Ovary (tissue), 9 donors: ENCODE results near the gene ZBED1. TPM values are rescaled to one million over a fixed set of nuclear protein-coding genes. Genes with fewer than 3 reads are reported as not detected.
"Not testable (repeated sequence)": the region's sequence is repeated elsewhere in the genome, so short reads cannot be mapped to it uniquely, and the experiment has no call there.

Experiments
- DNase-seq, 5 donors: peaks; one replicate each; pipeline ENCODE4 v3.0.0-alpha.2; 2019 to 2020
- H3K27ac ChIP-seq, 2 donors: fragments of 200-600 bp; one replicate each; pipeline versions ENCODE4 v1.5.1 to v1.8.0; 2019 to 2022
- H3K27me3 ChIP-seq: fragments of 200-600 bp; one replicate; pipeline ENCODE4 v1.8.0; 2022
- H3K36me3 ChIP-seq: fragments of 200-600 bp; sonication (generic); one replicate; pipeline ENCODE4 v1.5.1; 2019
- H3K4me1 ChIP-seq: one replicate; pipeline ENCODE4 v1.8.1; 2013; ENCODE audit warnings: mild to moderate bottlenecking, moderate library complexity; ENCODE audit not compliant: insufficient read depth
- H3K4me3 ChIP-seq: fragments of 200-600 bp; sonication (generic); one replicate; pipeline ENCODE4 v1.5.1; 2017
- H3K9me3 ChIP-seq, 2 donors: fragments of 200-600 bp in 1 of 2; sonication (generic) in 1 of 2; one replicate each; pipeline versions ENCODE4 v1.5.1 to v1.8.1; 2013 to 2019; ENCODE audit warnings: mild to moderate bottlenecking in 1 of 2, moderate library complexity in 1 of 2
- CTCF ChIP-seq, 3 donors: fragments of 450-650 bp in 2 of 3; fragments of 200-600 bp in 1 of 3; IDR thresholded peaks; one replicate each; pipeline versions ENCODE4 v1.5.1 to v1.8.0; 2016 to 2022; ENCODE audit warnings: antibody characterized with exemption in 3 of 3, mild to moderate bottlenecking in 1 of 3
- EP300 ChIP-seq: sonication (generic); formaldehyde crosslinking; IDR thresholded peaks from one replicate; pipeline ENCODE4 v1.6.1; 2017; ENCODE audit warnings: antibody characterized with exemption
- POLR2A ChIP-seq: fragments of 450-650 bp; IDR thresholded peaks from one replicate; pipeline ENCODE4 v1.6.1; 2017; ENCODE audit warnings: antibody characterized with exemption, mild to moderate bottlenecking, moderate library complexity
- WGBS, 3 donors: extraction: QIAGEN DNeasy Blood & Tissue Kit in 1 of 3; methylation state at CpG; one replicate each; pipeline versions ENCODE4 v1.1.5 to v1.1.7; 2013 to 2017; 5-methylcytosine and 5-hydroxymethylcytosine counted together
- intact Hi-C, 4 donors: fragments of 100-400 bp; cut with DNase I; formaldehyde crosslinking; loops; one replicate each; pipeline versions ENCODE4 v1.11.0 to v1.15.1; 2022 to 2023
- polyA plus RNA-seq, 2 donors: library from polyadenylated mRNA; stranded (reverse); fragments of 200-250 nt in 1 of 2; fragments of 350-450 nt in 1 of 2; fragmentation: Illumina TruSeq in 1 of 2; extraction: RNeasy Lipid Tissue Mini Kit (QIAGEN cat#74804) in 1 of 2; gene quantifications; one replicate each; pipeline ENCODE4 v1.2.3, GENCODE V29; 2013 to 2014
- total RNA-seq, 7 donors: library from RNA; depleted of rRNA in 2 of 7; stranded (reverse); fragments of >200 nt in 2 of 7; fragmentation: NEBNext Ultra II Directional in 3 of 7; extraction: Animal tissue kit (Norgen Biotek cat#: 25700) in 3 of 7; gene quantifications; one replicate each; pipeline versions ENCODE4 v1.1.0 to v1.2.4, GENCODE V29; 2016 to 2023
- donor health status: DM: no; HTN: no; CAD: no; lungs with moderate emphysema.
- donor health status: DM: no; HTN: no; CAD: no.
- donor health status: Bipolar disorder and iron deficiency.
- donor health status: DM: yes; HTN: yes; CAD: no.
- donor health status: DM: no; HTN: no; CAD: no.
- donor health status: DM: yes; HTN: yes; CAD: no.

ZBED1 gene
- total and polyA plus RNA-seq, 9 donors = 23.4 to 39.0 (median 26.0) TPM

- H3K9me3 ChIP-seq = no peaks in the 10 kb centered on the region
- TF ChIP-seq EP300 = no peak
- TF ChIP-seq POLR2A = no peak
- TF ChIP-seq CTCF (IDR thresholded peaks at IDR 0.05) = no peak
- intact Hi-C loops = no loop called here
- no peaks in the 10 kb centered on the region for H3K27me3 ChIP-seq
- H3K4me1 ChIP-seq = no peaks in the 10 kb centered on the region
- 89 to 90% (median 90%) methylated on average over 18 of the region's 18 CpGs for WGBS, 3 donors
- no peak for DNase-seq
- H3K36me3 ChIP-seq = no peaks in the 10 kb centered on the region
- no peak overlapping the region for H3K27ac ChIP-seq
- no peak overlapping the region for H3K4me3 ChIP-seq
Observed at GRCh38 chrX:2474963-2475726, 25.6 kb downstream of the ZBED1 start.

GRCh38 chrX:2474280-2474962, 26.4 kb downstream of the ZBED1 start:
- Histone ChIP-seq H3K9me3 (no peaks in the 10 kb centered on the region), H3K4me1 (no peaks in the 10 kb centered on the region), H3K36me3 (no peaks in the 10 kb centered on the region), H3K27ac (no peak overlapping the region), H3K4me3 (no peak overlapping the region), H3K27me3 (no peaks in the 10 kb centered on the region)
- no peak for DNase-seq
- 80 to 92% (median 91%) methylated on average over 20 of the region's 20 CpGs for WGBS, 3 donors
- TF ChIP-seq EP300 = no peak
- no peak for TF ChIP-seq POLR2A
- TF ChIP-seq CTCF (IDR thresholded peaks at IDR 0.05) = no peak
- intact Hi-C loops = no loop called here

- 77 to 89% (median 87%) methylated on average over 15 of the region's 15 CpGs for WGBS, 3 donors
- H3K4me3 ChIP-seq, intact Hi-C loops, H3K27me3 ChIP-seq, H3K36me3 ChIP-seq, DNase-seq, H3K9me3 ChIP-seq, H3K4me1 ChIP-seq, H3K27ac ChIP-seq: not testable (repeated sequence)
Observed at GRCh38 chrX:2473064-2473463, 27.7 kb downstream of the ZBED1 start.

- DNase-seq = no peak
- intact Hi-C loops = no loop called here
- Histone ChIP-seq H3K4me3 (no peak overlapping the region), H3K9me3 (no peaks in the 10 kb centered on the region), H3K27ac (no peak overlapping the region), H3K4me1 (no peaks in the 10 kb centered on the region), H3K27me3 (no peaks in the 10 kb centered on the region), H3K36me3 (no peaks in the 10 kb centered on the region)
- WGBS, 3 donors = 89 to 99% (median 96%) methylated on average over 7 of the region's 7 CpGs
- TF ChIP-seq POLR2A = no peak
- no peak for TF ChIP-seq EP300
- TF ChIP-seq CTCF (IDR thresholded peaks at IDR 0.05) = no peak
Observed at GRCh38 chrX:2471641-2472040, 29.1 kb downstream of the ZBED1 start.

- not testable (repeated sequence) for H3K27ac ChIP-seq, DNase-seq
- WGBS, 3 donors = 92 to 98% (median 96%) methylated on average over 10 of the region's 10 CpGs
Observed at GRCh38 chrX:2471126-2471525, 29.6 kb downstream of the ZBED1 start.

GRCh38 chrX:2469852-2470251, 30.9 kb downstream of the ZBED1 start:
- H3K36me3 ChIP-seq, intact Hi-C loops, H3K9me3 ChIP-seq, H3K27me3 ChIP-seq, H3K4me3 ChIP-seq, DNase-seq, H3K27ac ChIP-seq, H3K4me1 ChIP-seq: not testable (repeated sequence)
- WGBS, 3 donors = 90 to 96% (median 95%) methylated on average over 4 of the region's 4 CpGs

More at GRCh38 chrX:2471126-2471525, 29.6 kb downstream of the ZBED1 start:
- H3K36me3 ChIP-seq, H3K4me1 ChIP-seq, intact Hi-C loops, H3K4me3 ChIP-seq, H3K27me3 ChIP-seq, H3K9me3 ChIP-seq: not testable (repeated sequence)
